HG02938 (cell line): Measurements from ENCODE around the gene HAND2.

ENCODE experiments used
- ATAC-seq: cut with Tn5 transposase; IDR thresholded peaks from one replicate; pipeline ENCODE4 v1.9.1; 2021; ENCODE audit warnings: mild to moderate bottlenecking, moderate library complexity; ENCODE audit not compliant: unreplicated experiment

Gene HAND2

DNA sequence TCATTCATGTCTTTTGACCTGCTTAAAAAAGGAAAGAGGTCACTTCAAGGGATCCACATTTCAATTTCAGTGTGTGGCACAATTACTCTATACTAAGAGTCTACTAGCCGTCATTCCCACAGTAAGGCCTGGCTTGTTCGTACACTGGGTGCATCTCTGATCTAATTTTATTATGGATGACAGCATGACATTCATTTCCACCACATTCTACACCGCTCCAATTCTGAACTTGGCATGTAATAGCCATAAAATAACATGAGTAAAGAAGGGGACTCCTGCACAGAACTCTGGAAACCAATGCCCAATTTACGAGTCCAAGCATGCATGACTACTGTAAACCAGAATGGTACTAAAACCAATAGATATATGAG is 51.1 kb downstream of the HAND2 start:
- ATAC-seq = no peak

DNA sequence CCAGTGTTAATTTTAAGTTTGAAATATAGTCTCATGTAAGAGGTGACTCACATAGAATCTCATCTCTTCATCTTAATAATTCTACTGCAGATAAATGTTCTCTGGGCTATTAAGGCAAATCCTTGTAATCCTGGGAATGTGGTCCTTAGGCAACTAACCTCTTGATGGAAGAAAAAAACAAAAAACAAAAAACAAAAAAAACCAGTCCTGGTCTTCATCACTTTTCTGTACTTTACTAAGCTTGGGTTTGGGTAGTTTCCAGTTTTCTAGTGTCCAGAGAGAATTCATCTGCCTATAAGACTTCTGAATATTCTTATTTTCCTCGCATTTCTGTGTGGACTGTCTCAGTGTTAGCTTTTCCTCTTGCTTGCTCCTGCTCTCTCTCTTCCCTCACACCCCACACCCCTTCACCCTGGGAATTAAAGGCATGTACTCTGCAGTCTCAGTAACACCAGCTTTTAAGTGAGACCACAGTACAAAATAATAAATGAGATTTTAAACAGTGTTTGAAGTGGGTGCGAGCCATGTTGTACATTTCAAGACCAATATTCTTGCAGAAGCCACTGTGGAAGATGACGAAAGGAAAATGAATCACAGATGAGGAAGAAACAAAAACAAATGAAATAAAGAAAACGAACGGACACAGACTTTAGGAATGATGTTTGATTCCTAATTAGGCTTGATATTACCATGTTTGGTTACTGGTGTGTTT is 51.7 kb downstream of the HAND2 start:
- no peak for ATAC-seq

DNA sequence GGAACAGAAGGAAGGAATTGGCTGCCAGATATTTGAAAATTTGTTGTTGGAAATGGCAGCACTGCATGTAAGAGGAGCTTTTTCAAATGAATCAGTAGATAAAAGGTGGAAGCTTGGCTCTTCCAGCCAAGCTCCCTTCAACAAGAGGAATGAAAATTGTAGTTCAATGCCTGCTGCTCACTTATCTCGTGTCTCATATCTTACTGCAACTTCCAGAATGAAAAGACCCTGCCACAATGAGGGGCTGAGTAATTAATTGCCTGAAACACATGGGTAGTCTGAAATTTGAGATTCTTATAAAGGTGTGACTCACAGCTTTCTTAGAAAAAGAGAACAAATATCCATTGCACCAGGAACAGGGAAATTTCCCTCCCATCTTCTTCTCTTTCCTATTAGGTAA is 53.0 kb downstream of the HAND2 start:
- no peak for ATAC-seq
